Measurements from ENCODE around the gene MCM7. TPM values are rescaled to one million over a fixed set of nuclear protein-coding genes. Genes with fewer than 3 reads are reported as not detected.

MCM7 gene
- total RNA-seq, 2 experiments from 2014 or later, result 456 to 476 TPM

- Mint-ChIP-seq H3K4me3 (no peak overlapping the region), H3K27ac (no peak overlapping the region), H3K27me3 (no peaks in the 10 kb centered on the region), H3K4me1 (ENCODE audit: low read depth) (peaks cover 2% of the 10 kb centered on the region), H3K9me3 (no peaks in the 10 kb centered on the region), H3K36me3 (ENCODE audit: low read depth) (peaks cover 21% of the 10 kb centered on the region)
- TF ChIP-seq CTCF (IDR thresholded peaks at IDR 0.05), result no peak
- ATAC-seq (no peak), DNase-seq (no peak)
- intact Hi-C loops (cut with micrococcal nuclease), result no loop called here
- POLR2A ChIA-PET, result interaction anchor here (1.3 kb wide), 1 partner anchor 12 kb away, joined by 3 read pairs; no protein-coding TSS in a partner anchor
- CTCF ChIA-PET, result no interaction called here
Observed at GRCh38 chr7:100107890-100108289, 6.7 kb upstream of the MCM7 start.

- Mint-ChIP-seq H3K27me3 (no peaks in the 10 kb centered on the region), H3K4me3 (no peak overlapping the region), H3K4me1 (ENCODE audit: low read depth) (peaks cover 8% of the 10 kb centered on the region), H3K9me3 (no peaks in the 10 kb centered on the region), H3K27ac (no peak overlapping the region), H3K36me3 (ENCODE audit: low read depth) (peaks cover 21% of the 10 kb centered on the region)
- CTCF ChIA-PET, result no interaction called here
- ATAC-seq (no peak), DNase-seq (no peak)
- no peak for TF ChIP-seq CTCF (IDR thresholded peaks at IDR 0.05)
- POLR2A ChIA-PET, result interaction anchor here (1.3 to 8.5 kb wide), 3 partner anchors 12 to 16 kb away, joined by 3 to 187 read pairs (median 3); partner anchors contain the start of gene COPS6
- intact Hi-C loops (cut with micrococcal nuclease), result no loop called here
Observed at GRCh38 chr7:100107125-100107737, 6.0 kb upstream of the MCM7 start.

- H3K27ac Mint-ChIP-seq, result no peak overlapping the region
- no peaks in the 10 kb centered on the region for H3K27me3 Mint-ChIP-seq
- H3K4me1 Mint-ChIP-seq (ENCODE audit: low read depth), result peaks cover 8% of the 10 kb centered on the region
- TF ChIP-seq CTCF (IDR thresholded peaks at IDR 0.05), result no peak
- H3K9me3 Mint-ChIP-seq, result no peaks in the 10 kb centered on the region
- peaks cover 20% of the 10 kb centered on the region for H3K36me3 Mint-ChIP-seq (ENCODE audit: low read depth)
- no peak for DNase-seq
- CTCF ChIA-PET, result no interaction called here
- ATAC-seq, result no peak
- intact Hi-C loops (cut with micrococcal nuclease), result no loop called here
- POLR2A ChIA-PET, result interaction anchor here (1.4 to 8.5 kb wide), 2 partner anchors 14 to 16 kb away, joined by 3 to 187 read pairs; partner anchors contain the start of gene COPS6
- H3K4me3 Mint-ChIP-seq, result no peak overlapping the region
Observed at GRCh38 chr7:100106633-100107032, 5.4 kb upstream of the MCM7 start.

- no peaks in the 10 kb centered on the region for H3K9me3 Mint-ChIP-seq
- no peak overlapping the region for H3K4me3 Mint-ChIP-seq
- ChIA-PET POLR2A (interaction anchor here (1.4 to 8.5 kb wide), 3 partner anchors 7 to 15 kb away, joined by 3 to 187 read pairs (median 59); partner anchors contain the start of gene COPS6), CTCF (interaction anchor here (1.2 to 1.5 kb wide), 2 partner anchors 25 to 115 kb away, joined by 3 to 4 read pairs; no protein-coding TSS in a partner anchor)
- intact Hi-C loops (cut with micrococcal nuclease), result no loop called here
- H3K4me1 Mint-ChIP-seq (ENCODE audit: low read depth), result peaks cover 8% of the 10 kb centered on the region
- no peaks in the 10 kb centered on the region for H3K27me3 Mint-ChIP-seq
- H3K36me3 Mint-ChIP-seq (ENCODE audit: low read depth), result peaks cover 16% of the 10 kb centered on the region
- H3K27ac Mint-ChIP-seq, result no peak overlapping the region
- no peak for ATAC-seq
- TF ChIP-seq CTCF (IDR thresholded peaks at IDR 0.05), result no peak
- no peak for DNase-seq
Observed at GRCh38 chr7:100105534-100105933, 4.3 kb upstream of the MCM7 start.
